Measurements from ENCODE around the gene NDUFAB1.
"Not testable (repeated sequence)": the region's sequence is repeated elsewhere in the genome, so short reads cannot be mapped to it uniquely, and the experiment has no call there.

NDUFAB1 gene

DNA sequence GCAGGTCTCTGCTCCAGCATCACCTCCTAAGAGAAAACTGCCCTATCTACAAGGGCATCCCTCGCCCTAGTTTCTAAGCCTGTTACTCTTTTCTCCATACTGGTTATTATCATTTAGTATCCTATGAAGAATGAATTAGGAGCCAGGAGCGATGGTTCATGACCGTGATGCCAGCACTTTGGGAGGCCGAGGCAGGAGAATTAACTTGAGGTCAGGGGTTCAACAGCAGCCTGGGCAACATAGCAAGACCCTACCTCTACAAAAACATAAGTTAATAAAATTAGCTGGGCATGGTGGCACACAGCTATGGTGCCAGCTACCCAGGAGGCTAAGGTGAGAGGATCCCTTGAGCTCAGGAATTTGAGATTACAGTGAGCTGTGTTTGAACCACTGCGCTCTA is 46.2 kb downstream of the NDUFAB1 start:
- DNase-seq = no peak

DNA sequence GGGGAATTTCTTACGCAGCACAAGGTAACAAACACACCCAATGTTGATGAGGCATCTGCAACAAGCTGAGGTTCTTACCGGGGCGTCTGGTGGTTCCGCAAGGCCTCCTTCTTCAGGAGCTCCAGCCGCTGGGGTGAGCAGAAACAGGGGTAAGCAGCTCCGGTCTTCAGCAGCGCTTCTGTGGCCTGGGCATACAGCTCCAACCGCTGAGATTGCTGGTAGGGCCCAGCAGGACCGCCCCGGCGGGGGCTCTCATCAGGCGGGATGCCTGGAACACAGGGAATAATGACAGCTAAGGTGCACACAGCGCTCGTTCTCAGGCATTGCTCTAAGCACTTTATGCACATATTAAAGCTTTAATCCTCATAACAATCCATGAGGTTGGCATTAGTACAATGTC is 51.7 kb downstream of the NDUFAB1 start:
- DNase-seq = no peak

DNA sequence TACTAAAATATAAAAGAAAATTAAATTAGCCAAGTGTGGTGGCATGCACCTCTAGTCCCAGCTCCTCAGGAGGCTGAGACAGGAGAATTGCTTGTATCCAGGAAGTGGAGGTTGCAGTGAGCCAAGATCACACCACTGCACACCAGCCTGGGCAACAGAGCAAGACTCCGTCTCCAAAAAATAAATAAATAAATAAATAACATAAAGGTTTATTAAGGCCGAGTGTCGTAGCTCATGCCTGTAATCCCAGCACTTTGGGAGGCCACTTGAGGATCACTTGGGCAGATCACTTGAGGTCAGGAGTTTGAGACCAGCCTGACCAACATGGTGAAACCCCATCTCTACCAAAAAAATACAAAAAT is 55.3 kb downstream of the NDUFAB1 start:
- not testable (repeated sequence) for DNase-seq

DNA sequence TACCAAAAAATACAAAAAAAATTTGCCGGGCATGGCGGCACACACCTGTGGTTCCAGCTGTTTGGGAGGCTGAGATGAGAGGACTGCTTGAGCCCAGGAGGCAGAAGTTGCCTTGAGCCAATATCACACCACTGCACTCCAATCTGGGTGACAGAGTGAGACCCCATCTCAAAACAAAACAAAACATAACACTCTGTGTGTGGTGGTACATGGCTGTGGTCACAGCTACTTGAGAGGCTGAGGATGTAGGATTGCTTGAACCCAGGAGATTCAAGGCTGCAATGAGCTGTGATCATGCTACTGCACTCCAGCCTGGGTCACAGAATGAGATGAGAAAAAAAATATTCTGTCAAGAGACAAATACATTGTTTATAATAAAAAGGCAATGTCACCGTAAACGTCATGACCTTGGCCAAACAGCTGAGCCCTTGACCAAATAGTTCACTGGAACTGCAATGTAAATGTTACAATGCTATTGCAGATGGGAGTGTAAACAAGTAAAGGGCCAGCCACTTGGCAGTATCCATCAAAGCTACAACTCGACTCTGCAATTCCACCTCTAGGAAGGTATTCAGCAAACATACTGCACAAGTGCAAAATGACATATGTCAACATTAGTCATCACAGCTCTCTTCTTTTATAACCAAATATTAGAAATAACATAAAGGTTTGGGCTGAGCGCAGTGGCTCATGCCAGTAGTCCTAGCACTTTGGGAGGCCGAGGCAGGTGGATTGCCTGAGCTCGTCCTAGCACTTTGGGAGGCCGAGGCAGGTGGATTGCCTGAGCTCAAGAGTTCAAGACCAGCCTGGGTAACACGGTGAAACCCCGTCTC is 55.9 kb downstream of the NDUFAB1 start:
- no peak for DNase-seq

DNA sequence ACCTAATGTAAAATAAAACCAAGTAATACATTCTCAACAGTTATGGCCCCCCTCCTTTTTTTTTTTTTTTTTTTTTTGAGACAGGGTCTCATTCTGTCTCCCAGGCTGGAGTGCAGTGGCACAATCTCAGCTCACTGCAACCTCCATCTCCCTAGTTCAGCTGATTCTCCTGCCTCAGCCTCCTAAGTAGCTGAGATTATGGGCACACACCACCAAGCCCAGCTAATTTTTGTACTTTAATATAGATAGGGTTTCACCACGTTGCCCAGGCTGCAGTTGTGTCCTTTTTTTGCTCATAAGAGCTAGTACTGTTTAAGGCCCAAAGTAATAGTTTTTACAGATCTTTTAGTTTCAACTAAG is 57.2 kb downstream of the NDUFAB1 start:
- DNase-seq = no peak

DNA sequence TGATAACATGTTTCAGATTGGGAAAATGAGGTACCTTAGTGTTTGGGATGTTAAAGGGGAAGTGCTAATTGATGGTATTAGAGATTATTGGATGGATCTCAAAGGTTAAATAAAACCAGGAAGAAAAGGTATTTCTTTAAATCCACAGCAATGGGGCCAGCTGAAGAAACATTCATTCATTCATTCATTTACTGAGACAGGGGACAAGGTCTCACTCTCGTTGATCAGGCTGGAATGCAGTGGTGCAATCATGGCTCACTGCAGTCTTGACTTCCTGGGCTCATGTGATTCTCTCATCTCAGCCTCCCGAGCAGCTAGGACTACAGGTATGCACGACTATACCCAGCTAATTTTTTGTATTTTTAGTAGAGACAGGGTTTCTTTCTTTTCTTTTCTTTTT is 58.7 kb downstream of the NDUFAB1 start:
- no peak for DNase-seq

DNA sequence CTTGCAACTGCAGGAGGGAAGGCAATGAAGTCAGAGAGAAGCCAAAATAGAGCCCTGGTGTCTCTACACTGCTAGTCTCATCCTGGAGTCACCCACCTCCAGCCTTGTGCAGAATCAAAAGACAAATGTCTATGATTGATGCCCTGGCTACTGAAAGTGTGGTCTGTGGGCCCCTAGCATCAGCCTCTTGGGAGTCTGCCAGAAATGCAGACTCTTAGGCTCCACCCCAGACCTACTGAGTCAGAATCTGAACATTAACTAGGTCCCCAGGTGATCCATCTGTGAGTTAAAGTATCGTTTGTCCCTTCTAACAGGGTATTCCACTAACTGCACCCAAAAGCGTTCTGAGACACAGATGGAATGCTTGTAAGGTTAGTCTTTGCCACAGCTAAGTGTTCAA is 60.2 kb downstream of the NDUFAB1 start:
- DNase-seq = no peak

DNA sequence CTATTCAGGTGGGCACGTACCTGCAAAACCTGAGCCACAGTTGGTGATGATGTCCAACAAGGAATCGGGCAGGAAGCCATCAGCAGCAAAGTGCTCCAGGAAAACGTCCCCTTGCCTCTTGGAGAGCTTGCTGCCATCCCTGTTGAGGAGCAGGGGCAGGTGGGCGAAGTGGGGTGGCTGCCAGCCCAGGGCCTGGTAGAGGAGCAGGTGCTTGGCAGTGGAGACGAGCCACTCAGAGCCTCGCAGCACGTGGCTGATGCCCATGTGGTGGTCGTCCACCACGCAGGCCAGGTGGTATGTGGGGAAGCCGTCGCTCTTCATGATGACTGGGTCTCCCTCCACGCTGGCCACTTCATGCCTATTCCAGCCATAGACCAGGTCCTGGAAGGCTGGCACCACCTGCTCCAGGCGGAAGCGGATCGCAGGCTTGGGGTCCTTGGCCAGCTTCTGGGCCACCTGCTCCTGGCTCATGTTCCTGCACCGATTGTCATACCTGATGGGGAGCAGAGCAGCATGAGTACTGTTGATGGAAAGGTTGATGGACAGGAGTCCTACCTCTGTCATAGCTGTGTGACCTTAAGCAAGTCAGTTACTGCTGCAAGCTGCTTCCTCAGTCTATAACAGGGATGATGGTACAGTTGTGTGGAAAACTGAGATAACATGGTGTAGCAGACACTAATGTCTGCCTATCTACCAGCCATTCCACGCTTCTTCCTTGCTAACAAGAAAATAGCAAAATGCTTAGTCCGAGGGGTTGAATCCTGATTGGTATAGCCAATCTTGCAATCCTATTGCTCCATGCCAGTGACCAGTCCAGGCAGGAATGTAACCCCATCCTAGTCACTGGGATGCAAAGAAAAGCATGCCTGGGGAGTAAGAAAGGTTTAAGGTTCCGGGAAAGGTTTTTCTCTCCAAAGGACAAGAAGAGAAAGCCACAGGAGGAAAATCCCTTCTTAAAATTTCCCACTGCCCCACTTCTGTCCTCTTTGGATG is 61.0 kb downstream of the NDUFAB1 start:
- DNase-seq = no peak

DNA sequence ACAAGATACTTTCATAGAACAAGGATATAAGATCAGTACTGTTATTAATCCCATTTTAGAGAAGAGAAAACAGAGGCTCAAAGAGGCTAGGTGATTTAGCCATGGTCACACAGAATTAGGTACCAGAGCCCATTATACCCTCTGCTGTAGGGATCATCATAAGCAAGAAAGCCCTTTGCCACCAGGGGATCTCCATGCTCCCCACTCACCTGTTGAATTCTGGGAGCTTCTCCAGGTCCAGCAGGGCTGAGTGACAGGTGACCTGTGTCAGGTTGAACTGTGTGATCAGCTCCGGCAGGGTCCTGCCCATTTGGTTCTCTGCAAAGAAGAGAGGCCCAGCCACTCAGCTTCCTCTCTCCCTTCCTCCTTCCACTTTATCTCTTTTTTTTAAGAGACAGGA is 63.7 kb downstream of the NDUFAB1 start:
- DNase-seq = no peak

All from suppressor macrophage treated with lipopolysaccharide for 4 hours (primary cell).